H1 (cell line): ENCODE measurements around the gene NUP210. TPM values are rescaled to one million over a fixed set of nuclear protein-coding genes. Genes with fewer than 3 reads are reported as not detected.

Source experiments
- CTCF ChIA-PET: fragments of 300-600 bp; sonication (Branson Sonifier 250); formaldehyde crosslinking; loops from one replicate; lab custom pipeline; 2021; ENCODE audit not compliant: partially characterized antibody; lab: Charles Lee
- POLR2A ChIA-PET: fragments of 300-600 bp; sonication (Branson Sonifier 250); formaldehyde crosslinking; loops from one replicate; lab custom pipeline; 2021; ENCODE audit warnings: inconsistent platforms; ENCODE audit not compliant: partially characterized antibody; lab: Charles Lee
- DNase-seq, 2 experiments: peaks; one replicate each; pipeline versions ENCODE4 v3.0.0 to v3.0.0-alpha.2; 2010 to 2022; ENCODE audit warnings: low spot score in 2 of 2, low read depth in 1 of 2, mixed read lengths in 1 of 2
- FAIRE-seq: peaks from 2 replicates; lab custom pipeline; 2011; peaks lifted over from hg19 to GRCh38; lab: Jason Lieb, UNC
- H2AFZ ChIP-seq: 2 replicates; pipeline ENCODE4 v1.8.1; 2012; ENCODE audit warnings: low read length, inconsistent platforms
- H2AK5ac ChIP-seq: 2 replicates; pipeline ENCODE4 v1.6.1; 2013; ENCODE audit warnings: low read depth, low read length
- H2BK120ac ChIP-seq: replicated peaks from 2 replicates; pipeline ENCODE3; 2013; ENCODE audit warnings: low read depth, low read length, inconsistent platforms
- H2BK12ac ChIP-seq: 2 replicates; pipeline ENCODE4 v1.6.1; 2013; ENCODE audit warnings: low read depth, low read length
- H2BK15ac ChIP-seq: 2 replicates; pipeline ENCODE4 v1.6.1; 2013; ENCODE audit warnings: low read length
- H2BK20ac ChIP-seq: 2 replicates; pipeline ENCODE4 v1.6.1; 2013; ENCODE audit warnings: low read length
- H2BK5ac ChIP-seq: 2 replicates; pipeline ENCODE4 v1.6.1; 2013; ENCODE audit warnings: low read depth, low read length
- H3K14ac ChIP-seq: 2 replicates; pipeline ENCODE4 v1.6.1; 2013; ENCODE audit warnings: inconsistent platforms; ENCODE audit not compliant: insufficient read length
- H3K18ac ChIP-seq: 2 replicates; pipeline ENCODE4 v1.6.1; 2013; ENCODE audit warnings: low read length; ENCODE audit errors: extremely low read depth
- H3K23ac ChIP-seq: 2 replicates; pipeline ENCODE4 v1.6.1; 2013; ENCODE audit warnings: inconsistent platforms; ENCODE audit not compliant: insufficient read length
- H3K23me2 ChIP-seq: 2 replicates; pipeline ENCODE4 v1.6.1; 2013; ENCODE audit warnings: low read depth, low read length
- H3K27ac ChIP-seq: 2 replicates; pipeline ENCODE4 v1.6.1; 2011; ENCODE audit warnings: low read depth, low read length, inconsistent platforms
- H3K27me3 ChIP-seq, 4 experiments: replicated peaks in 1 of 4; 1 replicate in 1 of 4; 2 replicates in 3 of 4; pipeline versions ENCODE4 v1.6.1 to v1.8.1; 2011 to 2013; ENCODE audit warnings: low read length in 3 of 4, mild to moderate bottlenecking in 3 of 4, inconsistent platforms in 2 of 4, mixed read lengths in 2 of 4, moderate library complexity in 1 of 4; ENCODE audit not compliant: control insufficient read depth in 3 of 4, insufficient read depth in 3 of 4; ENCODE audit errors: extremely low read depth in 1 of 4
- H3K36me3 ChIP-seq, 4 experiments: 2 replicates each; pipeline versions ENCODE4 v1.6.1 to v1.8.1; 2011 to 2013; ENCODE audit warnings: mild to moderate bottlenecking in 4 of 4, low read length in 3 of 4, moderate library complexity in 2 of 4, control low read depth in 1 of 4, inconsistent platforms in 1 of 4; ENCODE audit not compliant: insufficient read depth in 4 of 4, control insufficient read depth in 2 of 4
- H3K4ac ChIP-seq: replicated peaks from 2 replicates; pipeline ENCODE3; 2013; ENCODE audit warnings: low read length, low read depth, mixed read lengths, inconsistent platforms; ENCODE audit not compliant: insufficient read length
- H3K4me1 ChIP-seq, 4 experiments: replicated peaks in 1 of 4; 1 replicate in 1 of 4; 2 replicates in 3 of 4; pipeline versions ENCODE4 v1.6.1 to v1.8.1; 2011 to 2013; ENCODE audit warnings: low read length in 3 of 4, inconsistent platforms in 2 of 4, mixed read lengths in 1 of 4; ENCODE audit not compliant: insufficient read depth in 4 of 4, control insufficient read depth in 3 of 4
- H3K4me2 ChIP-seq, 2 experiments: 2 replicates each; pipeline versions ENCODE4 v1.6.1 to v1.8.1; 2011 to 2013; ENCODE audit warnings: low read depth in 2 of 2, low read length in 2 of 2, control low read depth in 1 of 2, inconsistent platforms in 1 of 2, mild to moderate bottlenecking in 1 of 2; ENCODE audit not compliant: insufficient read depth in 1 of 2
- H3K4me3 ChIP-seq, 4 experiments: fragments of 200-600, 300-600 bp in 1 of 4; sonication (generic), shearing (Covaris generic), sonication (Bioruptor Twin) in 1 of 4; 2 replicates each; pipeline versions ENCODE4 v1.5.1 to v1.8.1; 2011 to 2016; ENCODE audit warnings: low read length in 4 of 4, low read depth in 3 of 4, control low read depth in 2 of 4, inconsistent platforms in 2 of 4, mild to moderate bottlenecking in 2 of 4, mixed read lengths in 1 of 4, moderate library complexity in 1 of 4; ENCODE audit not compliant: insufficient read depth in 2 of 4; ENCODE audit errors: extremely low read depth in 1 of 4
- H3K56ac ChIP-seq: replicated peaks from 2 replicates; pipeline ENCODE3; 2013; ENCODE audit warnings: low read depth, mild to moderate bottlenecking, mixed read lengths, low read length, inconsistent platforms; ENCODE audit not compliant: insufficient read length
- H3K79me1 ChIP-seq: 2 replicates; pipeline ENCODE4 v1.6.1; 2013; ENCODE audit warnings: low read depth, low read length, control low read depth
- H3K79me2 ChIP-seq, 2 experiments: 2 replicates each; pipeline versions ENCODE4 v1.6.1 to v1.8.1; 2012 to 2013; ENCODE audit warnings: low read length in 2 of 2, mild to moderate bottlenecking in 2 of 2, inconsistent platforms in 1 of 2; ENCODE audit not compliant: insufficient read depth in 2 of 2, control insufficient read depth in 1 of 2
- H3K9ac ChIP-seq, 4 experiments: replicated peaks in 1 of 4; 1 replicate in 1 of 4; 2 replicates in 3 of 4; pipeline versions ENCODE4 v1.6.1 to v1.8.1; 2011 to 2013; ENCODE audit warnings: low read depth in 3 of 4, low read length in 3 of 4, control low read depth in 2 of 4, mild to moderate bottlenecking in 2 of 4, moderate library complexity in 2 of 4, inconsistent platforms in 1 of 4; ENCODE audit errors: extremely low read depth in 1 of 4
- H3K9me3 ChIP-seq, 2 experiments: 2 replicates each; pipeline versions ENCODE4 v1.6.1 to v1.8.1; 2012 to 2013; ENCODE audit warnings: mild to moderate bottlenecking in 2 of 2, moderate library complexity in 2 of 2, control low read depth in 1 of 2, inconsistent platforms in 1 of 2, low read depth in 1 of 2, low read length in 1 of 2, mixed read lengths in 1 of 2; ENCODE audit not compliant: insufficient read depth in 2 of 2
- H4K20me1 ChIP-seq, 2 experiments: replicated peaks in 1 of 2; 2 replicates each; pipeline versions ENCODE3 to v1.8.1; 2011 to 2013; ENCODE audit warnings: inconsistent platforms in 2 of 2, low read length in 2 of 2, mild to moderate bottlenecking in 1 of 2; ENCODE audit not compliant: insufficient read depth in 2 of 2, control insufficient read depth in 1 of 2
- H4K5ac ChIP-seq: 2 replicates; pipeline ENCODE4 v1.6.1; 2013; ENCODE audit warnings: low read length, low read depth, mixed read lengths, inconsistent platforms; ENCODE audit not compliant: insufficient read length
- H4K8ac ChIP-seq: 2 replicates; pipeline ENCODE4 v1.8.0; 2013; ENCODE audit warnings: mild to moderate bottlenecking, moderate library complexity, low read length, inconsistent platforms; ENCODE audit not compliant: insufficient read depth; ENCODE audit errors: extremely low read depth
- H4K91ac ChIP-seq: replicated peaks from 2 replicates; pipeline ENCODE3; 2013; ENCODE audit warnings: low read length, mixed read lengths, inconsistent platforms; ENCODE audit not compliant: insufficient read length
- SIRT6 ChIP-seq: IDR thresholded peaks from one replicate; pipeline ENCODE4 v1.7.1; 2012; ENCODE audit warnings: low read length, inconsistent platforms
- WGBS, 2 experiments: shearing (Covaris generic) in 1 of 2; methylation state at CpG; one replicate each; pipeline versions ENCODE4 v1.1.6 to v1.1.7; 2013 to 2015; ENCODE audit warnings: low lambda C conversion rate in 2 of 2, mixed read lengths in 2 of 2, inconsistent platforms in 1 of 2, low coverage in 1 of 2, missing lambda C conversion rate in 1 of 2; ENCODE audit not compliant: insufficient replicate concordance in 2 of 2, insufficient coverage in 1 of 2, insufficient read length in 1 of 2; ENCODE audit errors: extremely low coverage in 1 of 2, missing lambda C conversion rate in 1 of 2; 5-methylcytosine and 5-hydroxymethylcytosine counted together
- polyA plus RNA-seq, 7 experiments: library from polyadenylated mRNA; depleted of rRNA in 3 of 7; stranded (reverse) in 5 of 7; unstranded in 2 of 7; fragments of >200 nt in 5 of 7; fragments of 200-250 nt in 2 of 7; gene quantifications; 1 replicate in 5 of 7; 2 replicates in 1 of 7; 4 replicates in 1 of 7; pipeline versions ENCODE4 v1.2.1 to v1.2.3, GENCODE V29; 2011 to 2013; ENCODE audit warnings: missing spikeins in 2 of 7, mixed read lengths in 2 of 7
- total RNA-seq: library from RNA; stranded (reverse); fragmentation: NEBNext Ultra II Directional; extraction: Animal tissue kit (Norgen Biotek cat#: 25700); gene quantifications from 2 replicates; pipeline ENCODE4 v1.2.1, GENCODE V29; 2021

The NUP210 gene
- total and polyA plus RNA-seq, 2 of the 8 experiments (the other 6 are each of a cell fraction or from before 2014, with no cell fraction given) = 51.0 to 53.7 TPM

GRCh38 chr3:13404626-13405452 is 15.3 kb downstream of the NUP210 start:
- H2AFZ ChIP-seq = no peak overlapping the region
- no peak overlapping the region for H3K4me3 ChIP-seq
- H3K27me3 ChIP-seq = no peaks in the 10 kb centered on the region
- H3K9me3 ChIP-seq = peaks cover 0 to 2% of the 10 kb centered on the region in 2 experiments; a peak in 2 of 4 replicates
- H3K36me3 ChIP-seq = no peaks in the 10 kb centered on the region
- H2BK120ac ChIP-seq = no peak overlapping the region
- no peak overlapping the region for H3K9ac ChIP-seq
- no peak for FAIRE-seq
- H2AK5ac ChIP-seq = no peak overlapping the region
- peaks cover 0 to 51% of the 10 kb centered on the region in 2 experiments; a peak in 2 of 4 replicates for H3K79me2 ChIP-seq
- H3K4me2 ChIP-seq = no peak overlapping the region
- peaks cover 17% of the 10 kb centered on the region for H3K79me1 ChIP-seq
- H3K56ac ChIP-seq = no peak overlapping the region
- H2BK12ac ChIP-seq = no peak overlapping the region
- ChIA-PET POLR2A (interaction anchor here (1.1 to 1.4 kb wide), 2 partner anchors 10 to 12 kb away, joined by 3 to 5 read pairs; no protein-coding TSS in a partner anchor), CTCF (interaction anchor here (0.6 to 8.5 kb wide), 16 partner anchors 8 to 253 kb away, joined by 3 to 77 read pairs (median 4); partner anchors contain the start of gene NUP210)
- no peak for DNase-seq
- H3K4ac ChIP-seq = no peak overlapping the region
- no peak overlapping the region; the same call in 1 of the 2 replicates for H4K8ac ChIP-seq
- no peak overlapping the region for H2BK20ac ChIP-seq
- H3K23ac ChIP-seq = no peak overlapping the region
- H3K14ac ChIP-seq = no peak overlapping the region
- 0 out of 2 replicates have a peak, but pooled peaks cover 2% of the 10 kb centered on the region for H3K23me2 ChIP-seq
- H4K20me1 ChIP-seq = peaks cover 6 to 15% of the 10 kb centered on the region in 2 experiments
- H4K5ac ChIP-seq = no peak overlapping the region
- H3K4me1 ChIP-seq = peaks cover 0 to 3% (median 0%) of the 10 kb centered on the region in 4 experiments; a peak in 1 of 7 replicates
- 79% methylated on average over 9 of the region's 9 CpGs; no CpG with 5 or more reads in 1 of the 2 experiments for WGBS, 2 experiments
- no peak overlapping the region for H3K18ac ChIP-seq
- no peak overlapping the region for H2BK5ac ChIP-seq
- H3K27ac ChIP-seq = no peak overlapping the region
- H2BK15ac ChIP-seq = no peak overlapping the region
- H4K91ac ChIP-seq = no peak overlapping the region
- no peak for TF ChIP-seq SIRT6
